CD4-positive, alpha-beta T cell treated with Interleukin-15 for 1 hour (primary cell): ENCODE measurements around the gene NEK5.
"Not testable (repeated sequence)": the region's sequence is repeated elsewhere in the genome, so short reads cannot be mapped to it uniquely, and the experiment has no call there.

Experiments used
- DNase-seq: peaks from one replicate; pipeline ENCODE4 v3.0.0-alpha.2; 2020

Gene NEK5

GRCh38 chr13:52128714-52129700 is at the start of gene NEK5:
Gene NEK5, minus strand, starts transcription at chr13:52129073. Its CDS starts 1,591 bp downstream, at chr13:52127482.
- DNase-seq, result peak; percentile 20

GRCh38 chr13:52177276-52177675 is 48.4 kb upstream of the NEK5 start:
- DNase-seq, result no peak

DNA sequence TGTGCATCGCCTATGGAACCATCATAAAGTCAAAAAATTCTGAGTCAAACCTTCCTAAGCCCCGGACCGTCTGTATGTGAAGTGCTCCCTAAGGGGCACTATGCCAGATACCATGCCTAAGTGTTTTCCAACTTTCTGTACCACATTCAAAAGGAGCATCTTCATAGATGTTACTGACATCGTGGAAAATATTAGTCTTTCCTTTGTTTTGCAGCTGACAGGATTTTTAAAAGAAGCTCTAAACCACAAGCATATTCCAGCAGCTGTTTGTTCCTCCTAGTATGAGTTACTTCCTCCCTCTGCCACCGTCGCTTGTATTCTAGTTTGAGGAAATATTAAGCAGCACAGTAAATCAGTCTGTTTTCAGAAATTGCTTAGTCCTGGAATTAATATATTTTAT is 45.1 kb upstream of the NEK5 start:
- not testable (repeated sequence) for DNase-seq

DNA sequence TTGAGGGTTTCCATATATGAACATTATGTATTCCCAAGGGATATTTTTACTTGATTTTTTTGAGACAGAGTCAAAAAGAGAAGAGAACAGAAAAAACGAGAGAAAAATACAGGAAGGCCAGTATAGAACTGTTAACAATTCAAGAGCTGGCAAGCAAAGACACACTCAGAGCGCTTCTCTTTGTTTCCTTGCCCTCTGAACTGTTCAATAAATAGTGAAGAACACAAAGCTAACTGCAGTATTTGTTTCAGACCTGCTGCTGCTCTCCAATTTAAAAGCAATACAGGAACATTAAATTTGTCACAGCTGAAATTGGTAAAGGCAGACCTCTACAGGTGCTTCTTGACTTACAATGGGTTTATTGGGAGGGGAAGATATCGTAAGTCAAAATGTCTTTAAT is 44.5 kb upstream of the NEK5 start:
- DNase-seq, result no peak

- DNase-seq, result not testable (repeated sequence)
Measured at GRCh38 chr13:52171686-52172085, 42.8 kb upstream of the NEK5 start.

- not testable (repeated sequence) for DNase-seq
Measured at GRCh38 chr13:52170828-52171391, 42.0 kb upstream of the NEK5 start.

DNA sequence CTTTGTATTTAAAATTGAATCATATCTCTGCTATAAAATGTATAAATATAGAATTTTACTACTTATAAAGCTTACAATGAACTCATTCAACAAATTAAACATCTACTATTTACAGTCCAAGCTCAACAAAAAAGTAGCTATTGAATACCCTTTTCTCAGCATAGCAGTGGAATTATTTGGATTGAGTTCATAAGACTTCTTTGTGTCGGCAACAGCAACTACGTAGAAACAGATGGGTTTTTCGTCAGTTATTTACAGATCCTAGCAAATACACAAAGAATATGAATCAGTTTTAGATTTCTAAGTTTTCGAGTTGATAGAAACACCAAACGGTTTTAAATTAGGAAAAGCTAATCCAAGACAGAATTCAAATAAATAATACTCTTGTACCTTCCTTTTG is 41.0 kb upstream of the NEK5 start:
- no peak for DNase-seq

DNA sequence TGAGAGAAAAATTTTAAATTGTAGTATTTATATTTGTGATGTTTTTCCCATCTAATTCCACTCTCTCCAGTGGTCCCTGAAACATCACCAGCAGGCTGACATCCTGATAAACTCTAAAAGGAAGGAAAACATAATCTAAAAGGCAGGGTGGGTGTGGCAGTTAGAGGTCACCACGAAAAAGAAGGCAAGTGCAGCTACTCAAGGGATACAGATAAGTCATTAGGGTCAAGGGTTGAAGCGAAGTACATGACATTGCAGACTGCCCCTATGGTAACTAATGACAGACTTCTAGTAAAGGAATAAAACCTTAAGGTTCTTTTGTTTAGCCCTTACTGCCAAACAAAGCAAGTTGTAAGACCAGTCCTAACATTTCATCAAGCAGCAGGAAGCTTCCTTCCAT is 36.5 kb upstream of the NEK5 start:
- no peak for DNase-seq

DNA sequence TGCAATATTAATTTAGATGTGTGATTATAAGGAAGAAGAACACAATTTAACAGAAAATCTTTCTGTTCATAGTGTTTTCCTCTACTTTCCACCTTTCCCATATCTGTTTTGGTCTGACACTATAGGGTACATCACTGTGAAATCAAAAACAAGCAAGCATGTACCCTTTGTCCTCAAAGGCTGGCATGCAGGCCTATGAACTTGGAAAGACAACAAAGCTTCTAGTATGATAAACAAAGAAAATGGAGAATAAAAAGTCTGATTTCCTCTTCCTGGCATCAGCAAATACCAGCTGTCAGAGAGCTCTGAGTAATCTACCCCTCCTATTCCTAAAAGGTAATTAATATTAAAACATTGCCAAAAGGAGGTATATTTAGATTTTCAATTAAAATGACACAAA is 36.1 kb upstream of the NEK5 start:
- no peak for DNase-seq

DNA sequence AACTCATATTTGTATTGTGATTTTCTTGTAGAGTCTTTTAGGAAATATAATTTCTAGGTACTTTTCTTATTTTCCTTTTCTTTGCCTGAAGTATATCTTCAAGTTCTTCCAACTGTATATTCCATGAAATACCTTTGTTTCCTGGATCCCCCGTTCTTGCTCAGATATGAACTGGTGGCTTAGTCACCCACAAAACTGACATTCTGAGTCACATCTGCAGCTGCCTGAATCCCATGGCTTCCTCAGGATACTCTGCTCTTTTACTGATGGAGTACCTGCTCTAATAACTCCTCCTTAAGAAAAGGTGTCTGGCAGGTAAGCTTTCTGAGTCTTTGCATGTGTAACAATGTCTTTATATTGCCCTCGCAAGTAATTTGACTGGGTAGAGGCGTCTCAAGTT is 35.0 kb upstream of the NEK5 start:
- not testable (repeated sequence) for DNase-seq

DNA sequence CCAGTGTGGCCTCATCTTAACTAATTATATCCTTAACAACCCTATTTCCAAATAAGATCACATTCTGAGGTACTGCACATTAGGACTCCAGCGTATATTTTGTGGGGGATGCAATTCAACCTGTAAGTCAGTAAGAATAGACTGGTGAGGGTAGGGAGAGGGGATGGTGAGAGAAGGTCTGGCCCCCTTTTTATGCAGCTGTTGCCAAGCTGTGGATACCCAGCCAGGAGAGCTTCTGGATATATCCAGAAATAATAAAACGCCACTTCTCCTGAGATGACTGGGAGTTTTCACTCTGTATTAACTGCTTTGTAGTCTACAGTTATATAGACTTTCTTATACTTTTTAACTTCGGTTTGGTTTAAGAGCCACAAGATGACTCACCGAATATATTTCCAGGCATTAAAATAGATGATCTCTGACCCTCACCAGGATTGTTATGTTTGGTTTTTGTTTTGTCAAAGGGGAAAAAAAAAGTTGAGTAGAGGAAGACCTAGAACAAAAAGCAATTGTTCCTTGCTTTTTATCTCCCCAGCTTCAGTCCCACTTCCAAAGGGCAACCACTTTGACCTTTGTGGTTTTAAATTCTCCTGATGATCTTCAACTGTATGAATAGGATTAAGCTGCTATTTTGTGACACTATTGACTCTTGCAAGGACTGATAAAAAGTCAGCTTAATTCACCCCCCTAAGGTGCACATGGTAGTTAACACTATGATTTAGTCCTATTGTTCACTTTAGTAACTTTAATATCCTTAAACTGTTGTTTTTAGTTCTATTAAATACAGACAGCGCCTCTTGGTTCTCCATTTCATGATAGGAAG is 33.6 kb upstream of the NEK5 start:
- DNase-seq, result no peak

- no peak for DNase-seq
Measured at GRCh38 chr13:52161181-52161646, 32.3 kb upstream of the NEK5 start.

GRCh38 chr13:52160506-52160905 is 31.6 kb upstream of the NEK5 start:
- no peak for DNase-seq

DNA sequence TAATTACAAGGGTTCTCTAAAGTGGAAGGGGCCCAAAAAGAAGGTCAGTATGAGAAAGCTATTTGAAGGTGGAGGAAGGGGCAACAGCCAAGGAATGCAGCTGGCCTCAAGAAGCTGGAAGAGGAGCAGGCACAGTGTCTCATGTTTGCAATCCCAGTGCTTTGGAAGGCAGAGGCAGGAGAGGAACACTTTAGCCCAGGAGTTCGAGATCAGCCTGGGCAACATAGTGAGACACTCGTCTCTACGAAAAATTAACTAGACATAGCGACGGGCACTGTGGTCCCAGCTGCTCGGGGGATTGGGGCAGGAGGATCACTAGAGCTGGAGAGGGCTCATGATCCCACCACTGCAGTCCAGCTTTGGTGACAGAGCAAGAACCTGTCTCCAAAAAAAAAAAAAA is 31.2 kb upstream of the NEK5 start:
- DNase-seq, result no peak

DNA sequence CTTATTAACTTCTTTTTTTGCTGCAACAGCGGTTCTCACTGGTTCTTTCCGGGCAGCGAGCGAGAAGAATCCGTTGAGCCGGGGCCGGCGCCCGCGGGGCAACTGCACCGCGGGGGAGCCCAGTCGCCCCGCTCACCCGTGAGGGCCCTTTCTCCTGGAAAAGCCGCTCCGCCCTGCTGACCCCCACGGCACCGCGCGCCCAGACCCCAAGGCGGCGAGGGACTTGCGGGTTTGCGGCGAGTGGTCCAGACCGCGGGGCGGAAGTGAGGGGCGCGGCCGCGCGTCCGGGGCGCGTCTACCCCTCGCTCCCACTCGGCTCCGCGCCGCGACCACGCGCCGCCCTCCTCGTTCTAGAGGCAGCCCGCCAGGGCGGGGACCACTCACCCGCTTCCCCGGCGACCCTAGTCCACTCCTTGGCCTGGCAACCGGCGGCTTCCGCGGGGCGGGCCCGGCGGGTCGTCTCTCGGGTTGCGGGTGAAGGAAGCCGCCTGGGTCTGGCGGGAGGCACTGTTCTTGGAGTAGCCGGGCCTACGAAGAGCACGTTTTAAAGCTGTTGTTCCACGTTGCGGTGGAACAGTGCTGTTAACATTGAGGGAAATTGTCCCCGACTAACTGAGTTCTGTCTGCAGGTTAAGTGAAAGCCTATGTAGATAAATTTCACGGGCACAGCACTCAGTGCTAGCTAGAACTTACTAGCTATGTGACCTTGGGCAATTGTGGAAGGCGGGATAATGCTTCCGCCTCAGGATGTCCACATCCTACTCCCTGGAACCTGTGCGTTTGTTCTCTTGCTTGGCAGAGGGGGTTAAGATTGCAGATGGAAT is 30.5 kb upstream of the NEK5 start, which contains the start of gene NEK3:
Gene NEK3, minus strand, starts transcription at position 439 of the 824 bp plus-strand sequence. CDS start 3,406 bp downstream, outside the sequence.
- peak; percentile 48 for DNase-seq

GRCh38 chr13:52158629-52159158 is 29.8 kb upstream of the NEK5 start:
- no peak for DNase-seq

- DNase-seq, result no peak
Measured at GRCh38 chr13:52156724-52157261, 27.9 kb upstream of the NEK5 start.

- DNase-seq, result no peak
Measured at GRCh38 chr13:52155177-52155576, 26.3 kb upstream of the NEK5 start.

GRCh38 chr13:52147225-52147624 is 18.4 kb upstream of the NEK5 start:
- DNase-seq, result no peak

DNA sequence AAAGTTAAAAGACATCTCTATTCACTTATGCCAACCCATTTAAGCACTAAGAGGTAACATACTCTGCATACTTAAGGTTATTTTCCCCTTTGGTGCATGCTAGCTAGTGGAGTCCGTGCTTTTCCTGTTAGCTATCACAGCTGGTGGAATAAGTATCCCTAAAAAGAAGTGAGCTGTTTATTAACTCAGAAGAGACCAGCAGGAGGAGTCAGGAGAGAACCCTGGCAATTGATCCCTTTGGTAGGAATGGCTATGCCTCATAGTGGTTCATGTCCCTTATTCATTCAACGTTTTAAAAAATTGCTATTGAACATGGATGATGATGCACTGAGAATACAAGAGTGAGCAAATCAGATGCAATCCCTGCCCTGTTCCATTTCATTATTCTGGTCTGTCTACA is 12.4 kb upstream of the NEK5 start:
- no peak for DNase-seq

- DNase-seq, result no peak
Measured at GRCh38 chr13:52137489-52137888, 8.6 kb upstream of the NEK5 start.

GRCh38 chr13:52136763-52137162 is 7.9 kb upstream of the NEK5 start:
- DNase-seq, result no peak
